ENCODE data around the gene AP4B1.
A peak's percentile ranks its signal among the peaks of the same experiment; 100 is the strongest.

AP4B1 gene

GRCh38 chr1:113930499-113931161 is 26.0 kb upstream of the AP4B1 start:
- peak; percentile 67 for DNase-seq (ENCODE audit: low spot score)

DNA sequence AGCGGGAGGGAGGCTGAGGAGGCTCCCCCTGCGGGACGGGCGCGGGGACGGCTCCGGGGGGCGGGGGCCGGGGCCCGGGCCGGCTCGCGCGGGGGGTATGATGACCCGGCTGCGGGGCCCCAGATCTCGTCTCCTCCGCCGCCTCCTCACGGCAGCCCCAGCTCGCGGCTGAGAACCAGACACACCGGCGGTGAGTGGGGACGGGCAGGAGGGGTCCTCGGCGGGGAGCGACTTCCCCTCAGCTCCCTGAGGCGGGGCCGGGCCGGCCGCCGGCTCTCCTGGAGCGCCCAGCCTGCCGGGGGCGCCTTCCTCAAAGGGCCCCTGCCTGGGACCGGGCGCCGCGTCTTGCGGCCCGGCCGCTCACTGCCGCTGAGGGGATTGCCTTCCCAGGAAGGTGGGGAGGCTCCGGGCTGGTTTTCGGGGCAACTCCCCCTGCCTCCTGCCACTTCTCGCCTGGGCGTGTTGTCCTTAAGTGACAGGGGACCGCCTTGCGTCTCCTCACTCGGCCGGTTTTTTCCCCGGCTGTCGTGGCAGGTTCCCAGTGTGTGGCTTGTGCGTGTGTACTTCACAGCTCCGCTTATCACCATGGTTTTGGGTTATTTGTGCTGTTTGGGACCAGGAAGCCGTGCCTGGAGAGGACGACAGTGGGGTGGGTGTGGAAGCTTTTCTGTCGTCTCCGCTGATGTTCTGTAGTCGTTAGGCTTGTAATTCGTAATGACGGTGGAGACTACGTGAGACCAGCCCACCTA is 25.3 kb upstream of the AP4B1 start:
- DNase-seq (ENCODE audit: low spot score) = peak; percentile 41

- peak; percentile 91 for DNase-seq (ENCODE audit: low spot score)
These were observed 24.5 kb upstream of the AP4B1 start, which contains the start of gene HIPK1 for GRCh38 chr1:113928941-113929749. Gene HIPK1 (plus strand): TSS chr1:113929324.

DNA sequence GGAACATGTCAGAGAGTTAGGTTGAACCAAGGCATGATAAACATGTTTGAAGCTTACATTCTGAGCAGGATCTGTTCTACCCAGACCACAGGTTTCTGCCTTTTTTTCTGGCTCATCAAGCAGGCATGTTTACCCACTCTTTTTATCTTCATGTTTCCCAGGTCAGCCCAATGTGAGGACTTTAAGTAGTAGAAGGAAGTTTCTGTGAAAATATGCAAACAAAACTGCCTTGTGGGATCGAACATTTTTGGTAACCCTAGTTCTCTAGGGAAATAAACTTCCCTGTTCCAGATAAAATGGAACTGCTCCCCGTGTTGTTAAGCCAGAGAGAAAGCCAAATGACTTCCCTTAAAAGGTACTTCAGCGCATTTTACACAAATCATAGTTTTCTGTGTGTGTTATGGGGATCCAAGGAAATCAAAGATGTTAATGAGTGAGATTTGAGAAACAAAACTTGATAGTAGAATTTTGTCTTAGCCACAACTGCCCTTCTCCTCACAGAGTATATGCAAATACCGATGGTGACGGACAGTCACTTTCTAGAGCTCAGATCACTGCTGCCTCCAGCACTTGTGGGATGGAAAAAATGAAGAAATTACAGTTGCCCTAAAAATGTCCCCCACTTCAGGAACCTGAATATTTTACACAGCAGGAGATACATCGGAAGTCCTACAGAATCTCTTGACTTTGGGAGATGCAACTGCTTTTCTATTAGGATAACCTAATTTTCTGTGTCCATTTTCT is 23.8 kb upstream of the AP4B1 start:
- no peak for DNase-seq (ENCODE audit: low spot score)

GRCh38 chr1:113924473-113924872 is 19.9 kb upstream of the AP4B1 start:
- no peak for DNase-seq (ENCODE audit: low spot score)

GRCh38 chr1:113922957-113923356 is 18.4 kb upstream of the AP4B1 start:
- no peak for DNase-seq (ENCODE audit: low spot score)

GRCh38 chr1:113918243-113918642 is 13.6 kb upstream of the AP4B1 start:
- DNase-seq (ENCODE audit: low spot score) = no peak

- DNase-seq (ENCODE audit: low spot score) = peak; percentile 23
These were observed 12.9 kb upstream of the AP4B1 start for GRCh38 chr1:113917400-113918082.

GRCh38 chr1:113916974-113917373 is 12.4 kb upstream of the AP4B1 start:
- no peak for DNase-seq (ENCODE audit: low spot score)

- no peak for DNase-seq (ENCODE audit: low spot score)
These were observed 9.5 kb upstream of the AP4B1 start for GRCh38 chr1:113913887-113914664.

DNA sequence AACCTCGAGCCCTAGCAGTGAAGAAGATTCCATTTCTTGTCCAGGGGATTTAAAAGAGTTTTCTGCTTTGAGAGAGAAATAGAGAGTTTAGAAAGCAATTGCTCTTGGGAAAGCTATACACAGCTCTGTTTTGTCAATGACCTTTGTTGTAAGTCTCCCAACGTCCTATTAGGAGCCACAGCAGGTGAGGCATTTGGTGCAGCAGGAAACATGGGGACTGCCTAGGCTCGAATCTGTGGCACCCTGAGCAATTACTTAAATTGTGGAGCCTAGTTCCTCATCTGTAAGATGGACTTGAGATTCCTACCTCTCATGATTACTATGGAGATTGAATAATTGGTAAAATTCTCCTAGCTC is 8.7 kb upstream of the AP4B1 start:
- DNase-seq (ENCODE audit: low spot score) = no peak

GRCh38 chr1:113912594-113913311 is 8.2 kb upstream of the AP4B1 start:
- DNase-seq (ENCODE audit: low spot score) = peak; percentile 48

DNA sequence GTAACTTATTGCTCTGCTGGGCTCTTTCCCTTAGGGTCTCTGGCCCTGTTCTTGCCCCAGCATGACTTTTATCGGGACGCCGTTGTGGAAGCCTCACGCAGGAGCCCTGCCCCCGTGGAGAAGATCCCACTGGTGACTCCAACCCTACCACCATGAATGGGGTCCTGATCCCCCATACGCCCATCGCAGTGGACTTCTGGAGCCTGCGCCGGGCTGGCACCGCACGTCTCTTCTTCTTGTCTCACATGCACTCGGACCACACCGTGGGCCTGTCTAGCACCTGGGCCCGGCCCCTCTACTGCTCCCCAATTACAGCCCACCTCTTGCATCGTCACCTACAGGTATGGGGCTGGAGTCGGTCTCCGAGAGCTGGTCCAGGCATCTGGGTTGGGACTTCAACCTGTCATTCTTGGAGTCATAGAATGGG is 849 bp upstream of the AP4B1 start:
- no peak for DNase-seq (ENCODE audit: low spot score)

GRCh38 chr1:113904293-113904673 is 316 bp downstream of the AP4B1 start:
- no peak for DNase-seq (ENCODE audit: low spot score)

DNA sequence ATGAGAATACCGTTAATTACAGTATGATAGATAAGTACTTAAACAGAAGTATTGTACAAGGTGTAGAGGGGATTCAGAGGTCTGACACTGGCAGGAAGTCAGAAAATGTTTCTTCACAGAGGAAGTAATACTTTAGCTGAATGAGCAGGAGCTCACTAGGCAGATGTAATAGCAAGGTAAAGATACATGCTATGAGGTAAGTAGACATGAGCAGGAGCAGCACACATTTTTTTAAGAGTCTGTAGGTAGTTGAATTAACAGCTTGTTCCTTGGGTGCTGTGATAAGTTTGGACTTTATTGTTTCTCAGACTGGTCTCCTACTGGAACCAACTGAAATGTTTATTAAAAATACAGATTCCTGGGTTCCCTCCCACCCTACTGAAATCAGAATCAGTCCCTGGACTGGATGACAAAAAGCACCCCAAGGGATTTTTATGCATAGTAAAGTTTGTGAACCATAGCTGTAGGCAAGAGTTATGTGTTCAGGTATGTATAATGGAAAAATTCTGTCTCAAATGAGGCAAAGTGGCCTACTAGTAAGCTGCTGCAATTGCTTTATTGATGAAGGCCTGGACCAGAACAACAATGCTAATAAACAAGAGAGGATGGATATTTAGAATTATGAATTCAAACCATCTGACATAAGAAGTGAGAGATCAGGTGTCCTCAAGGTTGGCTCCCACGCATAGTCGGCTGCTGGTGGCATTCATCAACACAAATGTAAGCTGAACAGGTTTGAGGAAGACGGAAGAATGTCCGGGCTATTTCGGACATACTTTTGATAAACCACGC is 902 bp downstream of the AP4B1 start:
- no peak for DNase-seq (ENCODE audit: low spot score)

GRCh38 chr1:113901191-113901590 is 3.4 kb downstream of the AP4B1 start:
- no peak for DNase-seq (ENCODE audit: low spot score)

- peak; percentile 32 for DNase-seq (ENCODE audit: low spot score)
These were observed 5.5 kb downstream of the AP4B1 start for GRCh38 chr1:113899111-113899510.

- DNase-seq (ENCODE audit: low spot score) = no peak
These were observed 6.3 kb downstream of the AP4B1 start for GRCh38 chr1:113898241-113898814.

DNA sequence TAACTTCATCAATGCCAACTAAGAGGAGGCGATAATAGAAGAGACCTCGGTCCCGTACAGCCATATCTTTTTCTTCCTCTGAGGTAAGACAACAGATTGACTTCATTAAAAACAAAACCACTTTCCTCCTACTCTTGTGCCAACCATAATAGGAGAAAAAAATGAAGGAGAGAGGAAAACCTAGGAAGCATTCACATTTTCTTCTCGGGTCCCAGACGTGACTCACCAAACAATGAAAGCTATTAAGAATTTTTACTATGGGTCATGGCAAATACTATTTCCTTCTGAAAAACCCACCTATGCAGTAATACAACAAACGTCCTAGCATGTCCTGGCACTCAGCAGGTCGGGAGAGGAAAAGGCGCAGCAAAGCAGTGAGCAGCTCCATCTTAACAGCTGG is 8.6 kb downstream of the AP4B1 start:
- DNase-seq (ENCODE audit: low spot score) = no peak
